Right lobe of liver (tissue), 4 donors: ENCODE measurements around the gene ZNF655.

ENCODE experiments used
- POLR2A ChIP-seq: fragments of 450-650 bp; IDR thresholded peaks from one replicate; pipeline ENCODE4 v1.6.1; 2017; ENCODE audit warnings: antibody characterized with exemption, mild to moderate bottlenecking
- TF ChIP-seq, protein P1 (sequence below), 4 donors: fragments of 200-600 bp in 3 of 4; fragments of 450-650 bp in 1 of 4; IDR thresholded peaks; one replicate each; pipeline versions ENCODE4 v1.5.1 to v1.8.0; 2016 to 2022; ENCODE audit warnings: antibody characterized with exemption in 4 of 4, mild to moderate bottlenecking in 2 of 4
- donor health status: DM: no; HTN: no; CAD: no.
- donor health status: DM: no; HTN: no; CAD: no.
- donor health status: DM: no; HTN: yes; CAD: no.

DNA sequence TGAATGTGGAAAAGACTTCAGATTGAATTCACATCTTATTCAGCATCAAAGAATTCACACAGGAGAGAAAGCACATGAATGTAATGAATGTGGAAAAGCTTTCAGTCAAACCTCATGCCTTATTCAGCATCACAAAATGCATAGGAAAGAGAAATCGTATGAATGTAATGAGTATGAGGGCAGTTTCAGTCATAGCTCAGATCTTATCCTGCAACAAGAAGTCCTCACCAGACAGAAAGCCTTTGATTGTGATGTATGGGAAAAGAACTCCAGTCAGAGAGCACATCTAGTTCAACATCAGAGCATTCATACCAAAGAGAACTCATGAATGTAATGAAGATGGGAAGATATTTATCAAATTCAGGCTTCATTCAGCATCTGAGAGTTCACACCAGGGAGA is 14.8 kb downstream of the ZNF655 start:
- TF ChIP-seq, protein P1, sequence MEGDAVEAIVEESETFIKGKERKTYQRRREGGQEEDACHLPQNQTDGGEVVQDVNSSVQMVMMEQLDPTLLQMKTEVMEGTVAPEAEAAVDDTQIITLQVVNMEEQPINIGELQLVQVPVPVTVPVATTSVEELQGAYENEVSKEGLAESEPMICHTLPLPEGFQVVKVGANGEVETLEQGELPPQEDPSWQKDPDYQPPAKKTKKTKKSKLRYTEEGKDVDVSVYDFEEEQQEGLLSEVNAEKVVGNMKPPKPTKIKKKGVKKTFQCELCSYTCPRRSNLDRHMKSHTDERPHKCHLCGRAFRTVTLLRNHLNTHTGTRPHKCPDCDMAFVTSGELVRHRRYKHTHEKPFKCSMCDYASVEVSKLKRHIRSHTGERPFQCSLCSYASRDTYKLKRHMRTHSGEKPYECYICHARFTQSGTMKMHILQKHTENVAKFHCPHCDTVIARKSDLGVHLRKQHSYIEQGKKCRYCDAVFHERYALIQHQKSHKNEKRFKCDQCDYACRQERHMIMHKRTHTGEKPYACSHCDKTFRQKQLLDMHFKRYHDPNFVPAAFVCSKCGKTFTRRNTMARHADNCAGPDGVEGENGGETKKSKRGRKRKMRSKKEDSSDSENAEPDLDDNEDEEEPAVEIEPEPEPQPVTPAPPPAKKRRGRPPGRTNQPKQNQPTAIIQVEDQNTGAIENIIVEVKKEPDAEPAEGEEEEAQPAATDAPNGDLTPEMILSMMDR (IDR thresholded peaks at IDR 0.05), result no peak
- no peak for TF ChIP-seq POLR2A
